GM20000 (cell line): ENCODE results near the gene NR6A1.

ENCODE experiments used
- DNase-seq: peaks from one replicate; pipeline ENCODE4 v3.0.0; 2012; ENCODE audit warnings: low spot score
- CTCF ChIP-seq: IDR thresholded peaks from 2 replicates; pipeline ENCODE4 v1.5.1; 2012; ENCODE audit warnings: mild to moderate bottlenecking, control low read depth; ENCODE audit errors: extremely low read depth, missing control alignments

NR6A1 gene

GRCh38 chr9:124491049-124491975 is 279.8 kb downstream of the NR6A1 start:
- DNase-seq = no peak
- TF ChIP-seq CTCF = no peak

GRCh38 chr9:124490004-124490403 is 281.1 kb downstream of the NR6A1 start:
- TF ChIP-seq CTCF = no peak
- no peak for DNase-seq

GRCh38 chr9:124489222-124489621 is 281.9 kb downstream of the NR6A1 start:
- no peak for TF ChIP-seq CTCF
- DNase-seq = no peak

- TF ChIP-seq CTCF = no peak
These were observed 282.4 kb downstream of the NR6A1 start for GRCh38 chr9:124488641-124489210.

GRCh38 chr9:124487260-124488182 is 283.6 kb downstream of the NR6A1 start:
- DNase-seq = no peak
- no peak for TF ChIP-seq CTCF

More at GRCh38 chr9:124488641-124489210, 282.4 kb downstream of the NR6A1 start:
- no peak for DNase-seq

GRCh38 chr9:124486778-124487259 is 284.3 kb downstream of the NR6A1 start:
- DNase-seq = no peak
- no peak for TF ChIP-seq CTCF

- TF ChIP-seq CTCF = no peak
These were observed 285.2 kb downstream of the NR6A1 start for GRCh38 chr9:124485936-124486335.

More at GRCh38 chr9:124485936-124486335, 285.2 kb downstream of the NR6A1 start:
- DNase-seq = no peak
